ENCODE data around the gene FNDC5.
A peak's percentile ranks its signal among the peaks of the same experiment; 100 is the strongest.

FNDC5 gene

DNA sequence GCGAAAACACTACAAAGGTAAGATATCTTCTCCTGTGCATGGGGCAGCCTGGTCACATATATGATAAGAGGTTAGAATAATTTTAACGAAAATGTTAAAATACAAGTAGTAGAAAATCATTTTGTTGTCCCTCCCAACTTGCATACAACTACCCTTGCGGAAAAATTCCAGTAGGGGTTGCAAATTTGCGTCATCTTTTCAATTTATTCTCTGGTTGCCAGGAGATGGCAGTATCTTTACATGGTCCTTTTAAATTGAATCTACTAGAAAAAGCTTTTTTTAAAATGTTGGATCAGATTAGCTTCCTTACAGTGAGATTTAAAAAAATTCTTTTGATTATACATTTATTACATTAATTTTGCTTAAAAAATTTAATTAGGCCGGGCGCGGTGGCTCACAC lies 42.4 kb downstream of the FNDC5 start:
- no peaks in the 10 kb centered on the region for H3K9me3 ChIP-seq (ENCODE audit: control insufficient read depth, low read length)
- WGBS, 2 experiments (ENCODE audit: insufficient coverage in 2 of 2), result 100% methylated on average over 1 of the region's 7 CpGs; no CpG with 5 or more reads in 1 of the 2 experiments
- no peaks in the 10 kb centered on the region for H3K4me1 ChIP-seq (ENCODE audit: control insufficient read depth, insufficient read depth, low read length, poor library complexity, severe bottlenecking)
- no peak overlapping the region for H3K27ac ChIP-seq (ENCODE audit: low read depth, low read length, severe bottlenecking)
- no peak overlapping the region for H3K4me3 ChIP-seq (ENCODE audit: extremely low read depth, insufficient read depth, low read length, poor library complexity, severe bottlenecking)
- peaks cover 76% of the 10 kb centered on the region for H3K36me3 ChIP-seq (ENCODE audit: control insufficient read depth, insufficient read depth, low read length)

DNA sequence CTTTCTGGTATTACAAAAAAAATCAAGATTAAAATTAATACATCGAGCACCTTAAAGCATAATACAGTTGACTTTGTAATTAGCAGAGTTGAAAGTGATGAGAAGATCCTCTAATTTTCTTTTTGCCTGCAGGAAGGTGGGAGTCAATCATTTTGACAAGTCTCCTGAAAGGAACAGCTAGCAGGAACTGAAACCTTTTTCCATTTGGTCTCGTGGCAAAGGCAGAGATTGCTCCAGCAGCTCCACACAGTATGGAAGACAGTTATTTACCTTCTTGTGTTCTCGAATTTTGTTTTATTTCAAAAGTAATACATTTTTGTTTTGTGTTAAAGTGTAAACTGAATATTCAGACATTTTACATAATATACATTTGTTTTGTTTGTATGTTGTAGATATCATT lies 45.5 kb downstream of the FNDC5 start:
- WGBS, 2 experiments (ENCODE audit: insufficient coverage in 2 of 2), result 100% methylated on average over 1 of the region's 3 CpGs
- H3K4me1 ChIP-seq (ENCODE audit: control insufficient read depth, insufficient read depth, low read length, poor library complexity, severe bottlenecking), result no peaks in the 10 kb centered on the region
- peaks cover 63% of the 10 kb centered on the region for H3K36me3 ChIP-seq (ENCODE audit: control insufficient read depth, insufficient read depth, low read length)
- H3K27ac ChIP-seq (ENCODE audit: low read depth, low read length, severe bottlenecking), result no peak overlapping the region
- H3K9me3 ChIP-seq (ENCODE audit: control insufficient read depth, low read length), result no peaks in the 10 kb centered on the region
- no peak overlapping the region for H3K4me3 ChIP-seq (ENCODE audit: extremely low read depth, insufficient read depth, low read length, poor library complexity, severe bottlenecking)

DNA sequence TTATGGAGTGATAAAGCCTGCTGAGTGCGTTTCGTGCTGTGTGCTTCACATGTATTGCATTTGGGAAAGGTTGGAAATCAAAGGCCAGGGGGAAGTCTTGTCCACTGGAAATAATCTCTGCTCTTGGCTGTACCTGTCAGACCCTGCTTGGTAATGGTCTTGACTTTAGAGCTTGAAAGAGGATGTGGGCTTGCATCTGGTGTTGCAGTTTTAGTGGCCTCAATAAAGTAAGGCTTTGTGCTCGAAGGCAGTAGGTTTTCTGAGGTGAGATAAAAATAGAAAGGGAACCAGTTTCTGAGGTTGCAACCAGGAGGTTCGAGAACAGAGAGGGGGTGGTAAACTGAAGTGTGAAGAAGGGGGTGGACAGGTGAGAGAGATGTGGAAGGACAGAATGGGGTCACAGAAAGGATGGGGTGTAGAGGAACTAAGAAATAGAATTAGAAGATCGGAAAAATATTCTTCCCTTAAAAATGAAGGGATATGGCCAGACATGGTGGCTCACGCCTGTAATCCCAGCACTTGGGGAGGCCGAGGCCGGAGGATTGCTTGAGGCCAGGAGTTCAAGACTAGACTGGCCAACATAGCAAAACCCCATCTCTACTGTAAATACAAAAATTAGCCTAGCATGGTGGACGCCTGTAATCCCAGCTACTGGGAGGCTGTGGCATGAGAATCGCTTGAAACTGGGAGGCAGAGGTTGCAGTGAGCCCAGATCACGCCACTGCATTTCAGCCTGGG lies 51.7 kb downstream of the FNDC5 start:
- H3K4me1 ChIP-seq (ENCODE audit: control insufficient read depth, insufficient read depth, low read length, poor library complexity, severe bottlenecking), result peaks cover 5% of the 10 kb centered on the region
- H3K27ac ChIP-seq (ENCODE audit: low read depth, low read length, severe bottlenecking), result peak overlapping the region; percentile 94
- H3K4me3 ChIP-seq (ENCODE audit: extremely low read depth, insufficient read depth, low read length, poor library complexity, severe bottlenecking), result peak overlapping the region; percentile 97
- no peaks in the 10 kb centered on the region for H3K9me3 ChIP-seq (ENCODE audit: control insufficient read depth, low read length)
- H3K36me3 ChIP-seq (ENCODE audit: control insufficient read depth, insufficient read depth, low read length), result peaks cover 28% of the 10 kb centered on the region
- 72 to 82% methylated on average over 5 to 9 of the region's 11 CpGs for WGBS, 2 experiments (ENCODE audit: insufficient coverage in 2 of 2)

DNA sequence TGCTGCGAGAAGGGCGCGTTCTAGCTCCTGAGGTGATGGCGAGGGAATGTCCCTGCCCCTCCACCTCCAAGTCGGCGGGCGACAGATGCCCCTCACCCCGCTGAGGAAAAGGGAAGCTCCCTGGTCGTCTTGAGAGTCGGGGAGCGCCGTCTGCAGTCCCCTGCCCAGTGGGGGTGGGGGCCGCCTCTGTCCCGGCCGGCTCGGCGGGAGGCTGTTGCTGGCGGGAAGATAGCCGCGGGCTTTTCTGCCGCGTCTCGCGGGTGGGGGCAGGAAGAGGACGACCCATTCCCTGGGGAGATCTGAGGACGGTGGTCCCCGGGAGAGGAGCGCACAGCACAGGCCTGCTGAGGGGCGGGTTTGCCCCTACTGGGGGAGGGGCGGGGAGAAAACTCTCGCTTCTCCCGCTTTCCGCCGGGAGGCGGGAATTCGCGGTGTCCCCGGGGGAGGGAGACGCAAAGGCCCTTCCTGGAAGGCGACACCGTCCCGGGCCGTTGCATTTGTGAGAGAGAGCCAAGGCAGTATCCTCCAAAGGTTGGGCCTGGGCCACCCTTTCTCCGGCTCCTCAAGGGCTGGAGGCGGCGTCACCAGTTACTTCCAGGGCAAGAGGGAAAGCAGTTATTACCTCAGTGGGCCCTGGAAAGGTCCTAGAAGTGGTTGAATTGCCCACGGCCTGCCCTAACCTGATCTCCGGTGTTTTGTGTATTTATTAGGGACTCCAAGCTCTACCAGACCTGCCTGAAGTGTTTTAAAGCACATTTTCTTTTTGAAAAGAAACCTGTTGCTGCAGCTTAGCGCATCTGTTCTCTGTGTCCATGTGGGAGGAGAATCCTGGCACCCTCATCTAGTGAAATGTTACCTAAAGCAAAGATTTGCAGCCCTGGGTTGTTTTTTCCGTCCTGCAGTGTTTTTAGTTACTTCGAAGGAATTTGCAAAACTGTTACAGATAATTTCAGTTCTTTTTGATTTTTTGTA lies 52.6 kb downstream of the FNDC5 start:
- 3 to 5% methylated on average over 28 to 32 of the region's 51 CpGs for WGBS, 2 experiments (ENCODE audit: insufficient coverage in 2 of 2)
- Histone ChIP-seq H3K27ac (ENCODE audit: low read depth, low read length, severe bottlenecking) (peak overlapping the region; percentile 94), H3K9me3 (ENCODE audit: control insufficient read depth, low read length) (no peaks in the 10 kb centered on the region), H3K36me3 (ENCODE audit: control insufficient read depth, insufficient read depth, low read length) (peaks cover 35% of the 10 kb centered on the region), H3K4me1 (ENCODE audit: control insufficient read depth, insufficient read depth, low read length, poor library complexity, severe bottlenecking) (peaks cover 5% of the 10 kb centered on the region), H3K4me3 (ENCODE audit: extremely low read depth, insufficient read depth, low read length, poor library complexity, severe bottlenecking) (peak overlapping the region; percentile 97)

DNA sequence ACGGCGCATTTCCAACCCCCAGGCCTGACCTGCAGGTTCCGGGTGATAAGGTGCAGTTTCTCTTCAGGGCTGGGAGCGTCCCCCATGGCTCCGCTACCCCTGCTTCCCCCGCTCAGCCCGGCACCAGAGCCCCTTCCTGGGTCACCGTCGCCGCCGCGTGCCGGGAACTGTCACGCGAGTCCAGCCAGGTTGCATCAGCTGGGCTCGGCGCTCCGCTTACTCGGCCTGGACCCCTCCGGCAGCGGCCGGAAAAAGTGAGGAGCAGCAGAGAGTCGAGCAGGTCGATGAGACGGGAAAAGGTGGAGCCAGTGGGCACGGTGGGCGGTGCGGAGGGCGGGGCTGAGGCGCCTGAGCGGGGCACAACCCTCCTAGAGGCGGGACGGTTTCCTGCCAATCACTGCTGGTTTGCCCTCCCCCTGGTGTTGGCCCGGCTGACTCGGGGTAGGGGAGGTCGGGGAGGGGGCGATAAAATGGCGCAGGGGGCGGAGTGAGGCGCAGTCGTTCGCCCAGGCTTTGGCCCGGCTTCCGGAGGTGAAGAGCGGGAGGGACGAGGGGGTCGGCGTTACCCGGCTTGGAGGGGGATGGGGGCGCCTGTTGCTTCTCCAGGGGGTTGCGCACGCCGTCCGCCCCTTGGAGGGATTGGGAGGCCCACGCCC lies 53.4 kb downstream of the FNDC5 start, which contains the start of the genes S100PBP and YARS1:
S100PBP (plus strand) TSS at position 495 of the 656 bp plus-strand sequence. CDS start 8,447 bp downstream, outside the sequence.
YARS1 (minus strand) TSS at position 200 of the 656 bp plus-strand sequence; CDS start at position 86, 114 bp downstream.
- Histone ChIP-seq H3K4me3 (ENCODE audit: extremely low read depth, insufficient read depth, low read length, poor library complexity, severe bottlenecking) (peak within 1 kb of the TSS; percentile 97), H3K36me3 (ENCODE audit: control insufficient read depth, insufficient read depth, low read length) (peaks cover 37% of the 10 kb centered on the region), H3K27ac (ENCODE audit: low read depth, low read length, severe bottlenecking) (peak within 1 kb of the TSS; percentile 96), H3K4me1 (ENCODE audit: control insufficient read depth, insufficient read depth, low read length, poor library complexity, severe bottlenecking) (peaks cover 5% of the 10 kb centered on the region), H3K9me3 (ENCODE audit: control insufficient read depth, low read length) (no peaks in the 10 kb centered on the region)
- whole genome bisulfite sequencing, 2 experiments (ENCODE audit: insufficient coverage in 2 of 2), result 0 to 1% methylated on average over 38 to 47 of the region's 55 CpGs

DNA sequence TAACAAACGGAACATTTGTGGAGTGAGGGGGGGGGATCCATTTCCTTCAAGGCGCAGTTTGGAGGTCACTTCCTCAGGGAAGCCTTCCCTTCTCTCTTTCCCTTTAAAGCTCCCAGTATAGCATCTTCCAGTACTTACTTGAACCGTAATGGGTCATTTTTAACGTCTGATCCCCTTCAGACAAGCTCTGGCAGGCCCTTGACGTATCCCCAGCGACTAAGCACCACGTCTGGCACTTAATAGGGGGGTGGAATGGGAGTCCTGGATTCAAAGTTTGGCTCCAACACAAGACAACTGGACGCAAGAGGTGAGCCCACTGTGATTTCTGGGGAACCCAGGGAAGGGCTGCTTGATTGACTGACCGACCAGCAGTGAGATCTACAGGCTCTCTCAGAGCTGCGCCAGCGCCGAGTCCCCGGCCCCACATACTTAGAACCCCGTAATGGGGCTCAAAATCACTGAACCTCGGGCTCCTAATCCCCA lies 54.0 kb downstream of the FNDC5 start:
- Histone ChIP-seq H3K4me1 (ENCODE audit: control insufficient read depth, insufficient read depth, low read length, poor library complexity, severe bottlenecking) (peaks cover 7% of the 10 kb centered on the region), H3K27ac (ENCODE audit: low read depth, low read length, severe bottlenecking) (peak overlapping the region; percentile 96), H3K36me3 (ENCODE audit: control insufficient read depth, insufficient read depth, low read length) (peaks cover 42% of the 10 kb centered on the region), H3K9me3 (ENCODE audit: control insufficient read depth, low read length) (no peaks in the 10 kb centered on the region), H3K4me3 (ENCODE audit: extremely low read depth, insufficient read depth, low read length, poor library complexity, severe bottlenecking) (peak overlapping the region; percentile 97)
- 0% methylated on average over 12 to 13 of the region's 15 CpGs for WGBS, 2 experiments (ENCODE audit: insufficient coverage in 2 of 2)

DNA sequence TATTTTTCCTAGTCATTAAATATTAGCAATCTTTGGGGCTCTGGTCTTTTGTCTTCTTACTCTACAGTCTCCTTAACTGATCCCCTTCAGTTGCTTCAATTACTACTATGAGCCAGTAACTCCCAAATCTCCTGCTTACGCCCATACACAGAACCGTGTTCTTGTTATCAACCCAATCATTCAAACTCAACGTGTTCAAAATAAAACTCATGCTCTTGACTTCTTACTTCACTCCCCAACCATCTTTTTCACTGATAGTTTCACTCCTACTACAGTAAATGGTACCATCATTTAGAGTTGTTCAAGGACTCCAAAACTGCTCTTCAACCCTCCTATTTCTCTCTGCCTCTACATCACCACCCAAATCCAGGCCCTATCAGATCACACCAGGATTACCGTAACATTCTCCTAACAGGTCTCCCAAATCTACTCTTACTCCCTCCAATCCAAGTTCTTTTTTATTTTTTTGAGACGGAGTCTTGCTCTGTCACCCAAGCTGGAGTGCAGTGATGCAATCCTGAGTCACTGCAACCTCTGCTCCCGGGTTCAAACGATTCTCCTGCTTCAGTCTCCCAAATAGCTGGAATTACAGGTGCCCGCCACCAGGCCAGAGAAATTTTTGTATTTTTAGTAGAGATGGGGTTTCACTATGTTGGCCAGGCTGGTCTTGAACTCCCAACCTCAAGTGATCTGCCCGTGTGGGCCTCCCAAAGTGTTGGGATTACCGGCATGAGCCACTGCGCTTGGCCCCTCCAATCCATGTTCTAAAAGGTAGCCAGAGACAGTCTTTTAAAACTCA lies 56.6 kb downstream of the FNDC5 start:
- H3K27ac ChIP-seq (ENCODE audit: low read depth, low read length, severe bottlenecking), result no peak overlapping the region
- no peaks in the 10 kb centered on the region for H3K9me3 ChIP-seq (ENCODE audit: control insufficient read depth, low read length)
- peaks cover 9% of the 10 kb centered on the region for H3K4me1 ChIP-seq (ENCODE audit: control insufficient read depth, insufficient read depth, low read length, poor library complexity, severe bottlenecking)
- H3K4me3 ChIP-seq (ENCODE audit: extremely low read depth, insufficient read depth, low read length, poor library complexity, severe bottlenecking), result no peak overlapping the region
- peaks cover 57% of the 10 kb centered on the region for H3K36me3 ChIP-seq (ENCODE audit: control insufficient read depth, insufficient read depth, low read length)
- WGBS, 2 experiments (ENCODE audit: insufficient coverage in 2 of 2), result 91 to 92% methylated on average over 10 of the region's 11 CpGs
